Ureter (tissue), 1 donor: ENCODE measurements around the gene HIVEP2. TPM values are rescaled to one million over a fixed set of nuclear protein-coding genes. Genes with fewer than 3 reads are reported as not detected.
"Not testable (repeated sequence)": the region's sequence is repeated elsewhere in the genome, so short reads cannot be mapped to it uniquely, and the experiment has no call there.

ENCODE experiments used
- DNase-seq: peaks from one replicate; pipeline ENCODE4 v3.0.0-alpha.2; 2020; ENCODE audit warnings: low spot score
- total RNA-seq: library from RNA; stranded (reverse); gene quantifications from one replicate; pipeline ENCODE4 v1.2.4, GENCODE V29; 2023
- donor health status: DM: yes; HTN: yes; CAD: no.

HIVEP2 gene, protein sequence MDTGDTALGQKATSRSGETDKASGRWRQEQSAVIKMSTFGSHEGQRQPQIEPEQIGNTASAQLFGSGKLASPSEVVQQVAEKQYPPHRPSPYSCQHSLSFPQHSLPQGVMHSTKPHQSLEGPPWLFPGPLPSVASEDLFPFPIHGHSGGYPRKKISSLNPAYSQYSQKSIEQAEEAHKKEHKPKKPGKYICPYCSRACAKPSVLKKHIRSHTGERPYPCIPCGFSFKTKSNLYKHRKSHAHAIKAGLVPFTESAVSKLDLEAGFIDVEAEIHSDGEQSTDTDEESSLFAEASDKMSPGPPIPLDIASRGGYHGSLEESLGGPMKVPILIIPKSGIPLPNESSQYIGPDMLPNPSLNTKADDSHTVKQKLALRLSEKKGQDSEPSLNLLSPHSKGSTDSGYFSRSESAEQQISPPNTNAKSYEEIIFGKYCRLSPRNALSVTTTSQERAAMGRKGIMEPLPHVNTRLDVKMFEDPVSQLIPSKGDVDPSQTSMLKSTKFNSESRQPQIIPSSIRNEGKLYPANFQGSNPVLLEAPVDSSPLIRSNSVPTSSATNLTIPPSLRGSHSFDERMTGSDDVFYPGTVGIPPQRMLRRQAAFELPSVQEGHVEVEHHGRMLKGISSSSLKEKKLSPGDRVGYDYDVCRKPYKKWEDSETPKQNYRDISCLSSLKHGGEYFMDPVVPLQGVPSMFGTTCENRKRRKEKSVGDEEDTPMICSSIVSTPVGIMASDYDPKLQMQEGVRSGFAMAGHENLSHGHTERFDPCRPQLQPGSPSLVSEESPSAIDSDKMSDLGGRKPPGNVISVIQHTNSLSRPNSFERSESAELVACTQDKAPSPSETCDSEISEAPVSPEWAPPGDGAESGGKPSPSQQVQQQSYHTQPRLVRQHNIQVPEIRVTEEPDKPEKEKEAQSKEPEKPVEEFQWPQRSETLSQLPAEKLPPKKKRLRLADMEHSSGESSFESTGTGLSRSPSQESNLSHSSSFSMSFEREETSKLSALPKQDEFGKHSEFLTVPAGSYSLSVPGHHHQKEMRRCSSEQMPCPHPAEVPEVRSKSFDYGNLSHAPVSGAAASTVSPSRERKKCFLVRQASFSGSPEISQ (N-terminal part only)
- total RNA-seq: 29.0 TPM

DNA sequence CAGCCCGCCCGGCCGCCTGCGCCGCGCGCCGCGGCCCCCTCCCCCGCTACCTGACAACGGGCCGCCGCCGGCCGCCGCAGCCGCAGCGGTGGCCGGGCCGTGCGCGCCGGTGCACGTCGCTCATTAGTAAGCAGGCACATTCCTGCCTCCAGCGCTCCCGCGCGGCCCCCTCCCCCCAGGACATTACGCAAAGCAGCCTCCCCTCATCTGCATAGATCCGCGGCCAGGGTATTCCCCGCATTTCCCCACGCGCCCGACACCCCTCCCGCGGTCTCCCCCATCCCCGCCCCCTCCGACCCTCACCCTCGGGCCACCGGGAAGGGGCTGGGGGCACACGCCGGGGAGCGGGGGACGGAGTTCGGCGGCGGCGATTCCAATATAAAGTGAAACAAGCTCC is at the start of gene HIVEP2:
Gene HIVEP2, minus strand, starts transcription at position 128 of the 397 bp plus-strand sequence. CDS start 170,438 bp downstream, outside the sequence.
- peak; percentile 93 for DNase-seq

DNA sequence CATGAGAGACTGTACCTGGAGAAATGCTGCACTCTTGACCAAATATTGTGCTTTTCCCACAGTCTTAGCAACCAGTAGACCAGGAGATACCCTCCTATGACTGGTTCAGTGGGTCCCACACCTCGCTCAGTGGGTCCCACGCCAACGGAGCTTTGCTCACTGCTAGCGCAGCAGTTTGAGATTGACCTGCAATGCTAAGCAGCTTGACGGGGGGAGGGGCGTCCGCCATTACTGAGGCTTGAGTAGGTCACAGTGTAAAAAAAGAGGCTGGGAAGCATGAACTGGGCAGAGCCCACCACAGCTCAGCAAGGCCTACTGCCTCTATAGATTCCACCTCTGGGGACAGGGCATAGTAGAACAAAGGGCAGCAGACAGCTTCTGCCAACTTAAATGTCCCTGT is 49.0 kb upstream of the HIVEP2 start:
- DNase-seq: no peak

GRCh38 chr6:142987490-142987889 is 42.5 kb upstream of the HIVEP2 start:
- no peak for DNase-seq

- DNase-seq: no peak
These were observed 40.3 kb upstream of the HIVEP2 start for GRCh38 chr6:142985281-142985680.

DNA sequence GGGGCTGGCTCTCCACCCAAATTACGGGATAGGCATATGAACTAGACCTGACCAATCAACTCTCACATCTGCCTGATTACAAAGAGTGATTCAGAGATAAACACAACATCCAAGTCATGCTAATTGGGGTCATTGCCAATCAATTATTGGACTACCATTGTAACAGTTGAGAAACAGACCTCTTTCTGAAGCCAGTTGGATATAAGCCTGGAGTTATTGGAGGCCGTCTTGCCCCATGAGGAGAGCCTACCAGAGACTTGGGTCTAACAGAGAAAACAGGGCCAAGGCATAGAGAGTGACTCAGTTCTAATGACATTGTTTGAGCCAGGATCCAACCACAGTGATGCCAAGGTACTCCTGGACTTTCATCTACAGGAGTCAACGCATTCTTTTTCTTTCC is 39.4 kb upstream of the HIVEP2 start:
- DNase-seq: no peak

- no peak for DNase-seq
These were observed 30.4 kb upstream of the HIVEP2 start for GRCh38 chr6:142975365-142975764.

DNA sequence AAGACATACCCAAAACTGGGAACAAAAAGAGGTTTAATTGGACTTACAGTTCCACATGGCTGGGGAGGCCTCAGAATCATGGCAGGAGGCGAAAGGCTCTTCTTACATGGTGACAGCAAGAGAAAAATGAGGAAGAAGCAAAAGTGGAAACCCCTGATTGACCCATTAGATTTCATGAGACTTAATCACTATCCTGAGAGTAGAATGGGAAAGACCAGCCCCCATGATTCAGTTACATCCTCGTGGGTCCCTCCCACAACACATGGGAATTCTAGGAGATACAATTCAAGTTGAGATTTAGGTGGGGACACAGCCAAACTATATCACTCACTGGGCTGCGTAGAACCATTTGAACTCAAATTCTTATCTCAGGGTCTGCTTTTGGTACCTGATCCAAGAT is 26.0 kb upstream of the HIVEP2 start:
- DNase-seq: not testable (repeated sequence)

DNA sequence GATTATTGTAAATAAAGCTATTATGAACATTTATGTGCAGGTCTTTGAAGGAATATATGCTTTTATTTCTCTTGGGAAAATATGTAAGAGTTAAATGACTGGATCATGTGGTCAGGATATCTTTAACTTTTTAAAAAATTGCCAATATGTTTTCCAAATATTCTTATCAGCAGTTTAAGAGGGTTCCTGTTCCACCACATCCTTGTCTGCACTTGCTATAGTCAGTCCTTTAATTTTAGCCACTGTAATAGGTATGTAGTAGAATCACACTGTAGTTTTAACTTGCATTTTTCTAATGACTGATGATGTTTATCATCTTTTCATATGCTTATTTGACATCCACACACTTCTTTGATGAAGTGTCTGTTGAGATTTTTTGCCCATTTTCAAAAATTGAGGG is 23.6 kb upstream of the HIVEP2 start:
- no peak for DNase-seq

DNA sequence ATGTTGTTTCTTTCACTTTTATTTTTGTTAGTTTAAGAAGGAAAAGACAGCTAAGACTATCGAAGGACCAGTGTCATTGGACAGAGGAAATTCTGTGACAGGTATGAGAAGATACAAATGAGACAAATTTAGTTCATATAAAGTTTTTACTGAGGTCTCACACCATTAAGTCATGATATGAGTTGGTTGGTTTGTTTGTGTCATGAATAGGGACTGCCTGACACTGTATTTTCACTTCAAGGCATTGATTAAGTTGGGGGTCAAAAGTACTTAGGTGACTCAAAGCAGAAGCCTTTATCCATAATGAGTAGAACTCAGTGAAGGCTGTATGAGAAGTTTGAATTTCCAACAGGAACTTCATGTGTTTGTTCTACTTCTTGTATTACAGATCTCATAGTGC is 21.3 kb upstream of the HIVEP2 start:
- DNase-seq: no peak

DNA sequence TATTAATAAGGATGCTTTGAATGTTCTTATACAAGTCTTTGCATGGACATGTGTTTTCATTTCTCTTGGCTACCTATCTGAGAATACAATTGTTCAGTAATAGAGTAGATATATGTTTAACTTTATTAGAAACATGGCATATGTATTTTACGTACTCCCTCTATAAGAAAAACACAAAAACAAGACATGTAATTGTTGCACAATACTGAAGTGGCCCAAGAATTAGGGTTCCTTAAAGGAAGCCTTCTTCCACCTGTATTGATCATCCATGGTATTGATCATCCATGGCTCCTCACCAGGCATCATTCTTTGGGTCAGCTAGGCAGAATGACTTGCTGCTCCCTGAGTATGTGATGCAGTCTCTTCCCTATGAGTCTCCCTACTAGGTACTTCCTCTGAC is 20.2 kb upstream of the HIVEP2 start:
- no peak for DNase-seq

DNA sequence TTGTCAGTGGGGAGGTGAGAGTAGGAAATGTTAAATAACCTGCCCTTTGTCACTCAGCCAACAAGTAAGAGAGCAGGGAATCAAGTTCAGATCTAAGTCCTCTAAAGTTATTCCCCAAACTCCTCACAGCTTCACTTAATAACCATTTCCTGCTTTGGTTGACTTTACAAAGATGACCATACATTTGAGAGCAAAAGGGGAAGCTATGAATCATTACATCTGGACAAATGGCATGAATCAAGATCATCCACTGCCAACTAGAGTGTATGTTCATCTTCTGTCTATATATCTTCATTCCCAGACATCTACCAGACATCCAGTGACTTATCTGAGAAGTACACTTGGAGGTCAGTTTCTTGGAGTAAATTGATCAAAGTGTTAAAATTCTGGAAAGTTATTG is 15.1 kb upstream of the HIVEP2 start:
- DNase-seq: no peak

DNA sequence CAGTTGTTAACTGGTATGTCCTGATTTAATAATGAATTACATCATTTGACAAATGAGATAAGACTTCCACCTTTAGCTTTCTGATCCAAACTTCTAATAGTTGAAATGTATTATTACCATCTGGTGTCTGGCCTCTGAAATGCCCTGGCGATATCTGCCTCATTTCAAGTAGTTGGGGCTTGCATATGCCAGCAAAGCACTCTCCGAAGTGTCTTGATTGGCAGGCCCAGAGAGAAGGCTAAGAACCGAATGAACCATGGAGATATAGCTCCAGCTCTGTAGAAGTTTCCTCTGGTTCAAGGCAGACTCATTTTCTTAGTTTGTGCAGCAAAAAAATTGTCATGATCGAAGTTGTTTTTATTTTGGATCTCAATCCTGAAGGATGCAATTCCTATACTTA is 13.4 kb upstream of the HIVEP2 start:
- no peak for DNase-seq

DNA sequence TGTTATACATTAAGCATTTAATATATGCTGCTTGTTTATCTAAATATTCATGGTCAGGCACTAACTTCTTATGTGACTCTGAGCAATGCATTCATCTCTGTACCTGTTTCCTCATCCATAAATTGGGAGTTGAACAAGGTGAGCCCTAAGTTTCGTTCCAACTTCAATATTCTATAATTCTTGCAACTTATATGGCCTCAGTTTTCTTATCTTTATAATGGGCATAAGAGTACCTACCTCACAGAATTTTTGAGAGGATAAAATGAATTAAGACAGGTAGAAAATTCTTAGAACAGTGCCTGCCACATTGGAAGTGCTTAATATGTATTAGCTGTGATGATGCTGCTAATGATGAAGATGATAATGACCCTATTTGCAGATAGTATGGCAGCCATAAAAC is 11.8 kb upstream of the HIVEP2 start:
- no peak for DNase-seq

GRCh38 chr6:142954844-142955243 is 9.9 kb upstream of the HIVEP2 start:
- DNase-seq: no peak

GRCh38 chr6:142953373-142954273 is 8.6 kb upstream of the HIVEP2 start:
- DNase-seq: no peak

GRCh38 chr6:142952614-142953013 is 7.6 kb upstream of the HIVEP2 start:
- no peak for DNase-seq

- no peak for DNase-seq
These were observed 5.3 kb upstream of the HIVEP2 start for GRCh38 chr6:142950291-142950690.

DNA sequence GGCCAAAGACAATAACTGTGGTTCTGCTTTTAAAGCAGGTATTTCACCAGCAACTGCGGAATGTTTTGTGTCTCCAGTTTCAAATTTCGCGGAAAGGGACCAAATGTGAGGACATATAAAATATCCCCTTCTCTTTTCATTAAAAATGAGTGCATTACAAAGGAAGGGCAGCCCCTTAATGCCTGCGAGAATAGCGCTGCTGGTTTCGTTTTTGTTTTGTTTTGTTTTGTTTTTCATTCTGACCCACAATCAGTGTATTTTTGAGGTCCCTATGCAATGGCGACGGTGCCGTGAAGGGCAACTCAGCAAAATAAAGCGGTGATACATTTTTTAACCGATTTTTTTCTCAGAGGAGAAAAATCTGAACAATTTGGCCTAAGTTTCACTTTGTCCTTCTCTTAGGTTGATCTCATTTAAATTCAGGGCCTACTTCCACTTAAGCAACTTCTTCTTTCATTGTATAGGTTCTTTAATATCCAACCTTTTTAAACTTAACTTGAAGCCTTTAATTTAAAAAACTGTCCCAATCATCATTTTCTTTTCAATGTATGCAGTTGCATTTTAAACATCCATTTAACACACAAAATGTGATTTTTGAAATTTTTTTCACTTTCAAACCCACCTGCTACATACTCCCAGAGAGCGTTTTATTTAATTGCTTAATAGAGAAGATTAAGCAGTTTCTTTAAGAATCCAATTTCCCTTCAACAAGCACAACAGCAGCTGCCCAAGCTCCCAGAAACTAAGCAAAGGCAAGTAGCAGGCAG is 2.9 kb upstream of the HIVEP2 start:
- no peak for DNase-seq

DNA sequence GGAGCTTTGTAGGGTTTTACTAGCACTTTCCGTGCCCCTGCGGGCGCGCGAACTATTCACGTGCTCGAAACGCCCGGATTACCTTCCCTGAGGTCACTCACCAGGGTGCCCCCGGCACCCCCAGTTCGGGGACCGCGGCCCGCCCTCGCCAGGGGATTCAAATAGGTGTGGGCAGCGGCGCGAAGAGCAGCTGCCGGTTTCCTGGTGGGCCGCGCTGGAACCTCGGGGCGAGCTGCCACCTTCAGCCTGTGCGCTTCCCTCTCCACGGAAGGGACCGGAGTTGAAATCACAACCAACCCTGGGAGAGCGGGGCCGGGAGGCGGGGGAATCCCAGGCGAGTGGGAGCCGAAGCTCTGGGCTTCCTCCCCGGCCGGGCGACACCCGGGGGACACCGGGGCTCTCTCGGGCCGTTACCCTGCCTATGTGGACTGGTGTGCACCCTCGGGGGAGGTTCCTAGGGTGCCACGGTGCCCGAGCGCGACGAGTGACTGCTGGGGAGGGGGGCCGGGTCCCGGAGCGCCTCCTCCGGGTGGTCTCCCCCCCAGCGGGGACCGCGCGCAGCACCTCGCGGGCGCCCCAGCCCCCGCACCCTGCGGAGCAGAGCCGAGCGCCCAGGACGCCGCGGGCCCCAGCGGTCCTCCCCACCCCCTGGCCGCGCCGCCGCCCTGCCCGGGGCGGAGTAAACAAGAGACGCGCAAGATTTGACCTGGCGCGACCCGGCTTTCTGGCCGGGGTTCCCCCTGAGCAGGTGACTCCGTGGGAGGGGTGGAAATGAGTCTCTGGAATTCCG is 2.1 kb upstream of the HIVEP2 start:
- peak; percentile 82 for DNase-seq
